ENCODE results near the gene SOX8.

- TF ChIP-seq POLR2A (IDR thresholded peaks at IDR 0.05) (no peak), CTCF (IDR thresholded peaks at IDR 0.05) (no peak)
Measured at GRCh38 chr16:971582-971905, 10.0 kb upstream of the SOX8 start.

All from lower leg skin (tissue), 3 donors.